ENCODE results near the gene NUTM2E. TPM values are rescaled to one million over a fixed set of nuclear protein-coding genes. Genes with fewer than 3 reads are reported as not detected.

Gene NUTM2E
- total RNA-seq, result not detected in 2 replicates

GRCh38 chr10:79826496-79827215 lies at the start of gene NUTM2E:
TSS of gene NUTM2E (plus strand) at chr10:79826739. CDS start at chr10:79841741, 15,002 bp downstream.

Other genes starting within 250 kb of the NUTM2E start
- not detected in 2 replicates for gene SFTPA1, start 215.8 kb upstream of the NUTM2E start, total RNA-seq
- 0.30 and 0.39 TPM in 2 replicates for gene NUTM2B, start 123.5 kb upstream of the NUTM2E start, total RNA-seq
- 0.13 TPM in 1 of 2 replicates, not detected in the other for gene SFTPD, start 122.4 kb downstream of the NUTM2E start, total RNA-seq